ENCODE results near the gene OBSCN.

The OBSCN gene

GRCh38 chr1:228336308-228337030 lies 128.6 kb downstream of the OBSCN start:
- H3K4me1 ChIP-seq (ENCODE audit: insufficient read depth, low read length), result no peaks in the 10 kb centered on the region
- no peaks in the 10 kb centered on the region for H3K9me3 ChIP-seq (ENCODE audit: low read length)
- no peak overlapping the region for H3K4me3 ChIP-seq (ENCODE audit: low read length)
- no peak overlapping the region for H2AFZ ChIP-seq (ENCODE audit: low read depth, low read length)
- H3K36me3 ChIP-seq (ENCODE audit: insufficient read depth, low read length), result no peaks in the 10 kb centered on the region
- no peaks in the 10 kb centered on the region for H3K27me3 ChIP-seq (ENCODE audit: insufficient read depth, low read length)

- Histone ChIP-seq H3K9me3 (ENCODE audit: low read length) (no peaks in the 10 kb centered on the region), H3K36me3 (ENCODE audit: insufficient read depth, low read length) (no peaks in the 10 kb centered on the region), H2AFZ (ENCODE audit: low read depth, low read length) (no peak overlapping the region), H3K4me1 (ENCODE audit: insufficient read depth, low read length) (no peaks in the 10 kb centered on the region), H3K4me3 (ENCODE audit: low read length) (no peak overlapping the region), H3K27me3 (ENCODE audit: insufficient read depth, low read length) (no peaks in the 10 kb centered on the region)
These were observed 129.3 kb downstream of the OBSCN start for GRCh38 chr1:228337031-228337564.

GRCh38 chr1:228337711-228338520 lies 130.1 kb downstream of the OBSCN start:
- Histone ChIP-seq H3K36me3 (ENCODE audit: insufficient read depth, low read length) (no peaks in the 10 kb centered on the region), H2AFZ (ENCODE audit: low read depth, low read length) (no peak overlapping the region), H3K27me3 (ENCODE audit: insufficient read depth, low read length) (no peaks in the 10 kb centered on the region), H3K4me3 (ENCODE audit: low read length) (no peak overlapping the region), H3K4me1 (ENCODE audit: insufficient read depth, low read length) (no peaks in the 10 kb centered on the region), H3K9me3 (ENCODE audit: low read length) (no peaks in the 10 kb centered on the region)

- Histone ChIP-seq H3K27me3 (ENCODE audit: insufficient read depth, low read length) (no peaks in the 10 kb centered on the region), H3K4me3 (ENCODE audit: low read length) (no peak overlapping the region), H3K9me3 (ENCODE audit: low read length) (no peaks in the 10 kb centered on the region), H3K4me1 (ENCODE audit: insufficient read depth, low read length) (no peaks in the 10 kb centered on the region), H3K36me3 (ENCODE audit: insufficient read depth, low read length) (no peaks in the 10 kb centered on the region), H2AFZ (ENCODE audit: low read depth, low read length) (no peak overlapping the region)
These were observed 130.7 kb downstream of the OBSCN start for GRCh38 chr1:228338521-228339051.

- H3K4me1 ChIP-seq (ENCODE audit: insufficient read depth, low read length), result no peaks in the 10 kb centered on the region
- no peak overlapping the region for H3K4me3 ChIP-seq (ENCODE audit: low read length)
- no peaks in the 10 kb centered on the region for H3K9me3 ChIP-seq (ENCODE audit: low read length)
- no peaks in the 10 kb centered on the region for H3K27me3 ChIP-seq (ENCODE audit: insufficient read depth, low read length)
- no peaks in the 10 kb centered on the region for H3K36me3 ChIP-seq (ENCODE audit: insufficient read depth, low read length)
- no peak overlapping the region for H2AFZ ChIP-seq (ENCODE audit: low read depth, low read length)
These were observed 131.3 kb downstream of the OBSCN start for GRCh38 chr1:228339059-228339704.

GRCh38 chr1:228339766-228340685 lies 132.2 kb downstream of the OBSCN start:
- no peaks in the 10 kb centered on the region for H3K27me3 ChIP-seq (ENCODE audit: insufficient read depth, low read length)
- no peaks in the 10 kb centered on the region for H3K9me3 ChIP-seq (ENCODE audit: low read length)
- no peaks in the 10 kb centered on the region for H3K36me3 ChIP-seq (ENCODE audit: insufficient read depth, low read length)
- no peak overlapping the region for H3K4me3 ChIP-seq (ENCODE audit: low read length)
- no peak overlapping the region for H2AFZ ChIP-seq (ENCODE audit: low read depth, low read length)
- no peaks in the 10 kb centered on the region for H3K4me1 ChIP-seq (ENCODE audit: insufficient read depth, low read length)

GRCh38 chr1:228340686-228341449 lies 133.0 kb downstream of the OBSCN start:
- Histone ChIP-seq H3K9me3 (ENCODE audit: low read length) (no peaks in the 10 kb centered on the region), H3K4me1 (ENCODE audit: insufficient read depth, low read length) (no peaks in the 10 kb centered on the region), H3K4me3 (ENCODE audit: low read length) (no peak overlapping the region), H3K36me3 (ENCODE audit: insufficient read depth, low read length) (no peaks in the 10 kb centered on the region), H2AFZ (ENCODE audit: low read depth, low read length) (no peak overlapping the region), H3K27me3 (ENCODE audit: insufficient read depth, low read length) (no peaks in the 10 kb centered on the region)

GRCh38 chr1:228341450-228341813 lies 133.6 kb downstream of the OBSCN start:
- no peaks in the 10 kb centered on the region for H3K36me3 ChIP-seq (ENCODE audit: insufficient read depth, low read length)
- H3K9me3 ChIP-seq (ENCODE audit: low read length), result no peaks in the 10 kb centered on the region
- no peaks in the 10 kb centered on the region for H3K4me1 ChIP-seq (ENCODE audit: insufficient read depth, low read length)
- H3K4me3 ChIP-seq (ENCODE audit: low read length), result no peak overlapping the region
- no peaks in the 10 kb centered on the region for H3K27me3 ChIP-seq (ENCODE audit: insufficient read depth, low read length)
- no peak overlapping the region for H2AFZ ChIP-seq (ENCODE audit: low read depth, low read length)

- Histone ChIP-seq H3K4me1 (ENCODE audit: insufficient read depth, low read length) (no peaks in the 10 kb centered on the region), H3K27me3 (ENCODE audit: insufficient read depth, low read length) (no peaks in the 10 kb centered on the region), H3K4me3 (ENCODE audit: low read length) (no peak overlapping the region), H3K36me3 (ENCODE audit: insufficient read depth, low read length) (no peaks in the 10 kb centered on the region), H3K9me3 (ENCODE audit: low read length) (no peaks in the 10 kb centered on the region), H2AFZ (ENCODE audit: low read depth, low read length) (no peak overlapping the region)
These were observed 134.2 kb downstream of the OBSCN start for GRCh38 chr1:228341814-228342626.

GRCh38 chr1:228342627-228343190 lies 134.9 kb downstream of the OBSCN start:
- Histone ChIP-seq H3K9me3 (ENCODE audit: low read length) (no peaks in the 10 kb centered on the region), H3K27me3 (ENCODE audit: insufficient read depth, low read length) (no peaks in the 10 kb centered on the region), H3K36me3 (ENCODE audit: insufficient read depth, low read length) (no peaks in the 10 kb centered on the region), H2AFZ (ENCODE audit: low read depth, low read length) (no peak overlapping the region), H3K4me3 (ENCODE audit: low read length) (no peak overlapping the region), H3K4me1 (ENCODE audit: insufficient read depth, low read length) (no peaks in the 10 kb centered on the region)

GRCh38 chr1:228343191-228343661 lies 135.4 kb downstream of the OBSCN start:
- Histone ChIP-seq H3K4me3 (ENCODE audit: low read length) (no peak overlapping the region), H2AFZ (ENCODE audit: low read depth, low read length) (no peak overlapping the region), H3K9me3 (ENCODE audit: low read length) (no peaks in the 10 kb centered on the region), H3K4me1 (ENCODE audit: insufficient read depth, low read length) (no peaks in the 10 kb centered on the region), H3K27me3 (ENCODE audit: insufficient read depth, low read length) (no peaks in the 10 kb centered on the region), H3K36me3 (ENCODE audit: insufficient read depth, low read length) (no peaks in the 10 kb centered on the region)

Data from neuron (in vitro differentiated cells).